Measurements from ENCODE around the gene CPN2. TPM values are rescaled to one million over a fixed set of nuclear protein-coding genes. Genes with fewer than 3 reads are reported as not detected.

Gene CPN2
- polyA plus RNA-seq, 1 donor from 2014 or later, result not detected

GRCh38 chr3:194340757-194341400, 10.2 kb downstream of the CPN2 start:
- no peaks in the 10 kb centered on the region for H3F3A ChIP-seq (ENCODE audit: insufficient read depth, low read length, poor library complexity, severe bottlenecking)
- H3K4me2 ChIP-seq (ENCODE audit: low read length), result no peak overlapping the region
- TF ChIP-seq TAF1 (IDR thresholded peaks at IDR 0.05; ENCODE audit: low read depth), result no peak
- TF ChIP-seq POLR2AphosphoS5 (IDR thresholded peaks at IDR 0.05), result no peak
- no peak for TF ChIP-seq EZH2 (IDR thresholded peaks at IDR 0.05; ENCODE audit: borderline replicate concordance, insufficient read depth, low read length, poor library complexity, severe bottlenecking)
- TF ChIP-seq REST (IDR thresholded peaks at IDR 0.05; ENCODE audit: borderline replicate concordance), result no peak
- no peak for TF ChIP-seq RAD21 (conservative IDR thresholded peaks at IDR 0.05)
- no peak for TF ChIP-seq SMC3 (conservative IDR thresholded peaks at IDR 0.05; ENCODE audit: poor library complexity)
- no peak for TF ChIP-seq EP300 (conservative IDR thresholded peaks at IDR 0.05; ENCODE audit: poor library complexity, severe bottlenecking)

GRCh38 chr3:194339840-194340239, 11.3 kb downstream of the CPN2 start:
- H3K27me3 ChIP-seq (ENCODE audit: insufficient read depth, low read depth, low read length), result no peaks in the 10 kb centered on the region
- no peak overlapping the region for H2AFZ ChIP-seq (ENCODE audit: low read depth, low read length)
- H3K79me2 ChIP-seq (replicated peaks; ENCODE audit: insufficient read depth, low read length), result no peaks in the 10 kb centered on the region
- no peaks in the 10 kb centered on the region for H3K9me3 ChIP-seq (ENCODE audit: low read length)
- H3K4me2 ChIP-seq (ENCODE audit: low read length), result no peak overlapping the region
- H3K9me2 ChIP-seq (ENCODE audit: insufficient read depth, low read length), result no peaks in the 10 kb centered on the region
- no peak overlapping the region for H3K9ac ChIP-seq (ENCODE audit: low read length)
- no peaks in the 10 kb centered on the region for H3F3A ChIP-seq (ENCODE audit: insufficient read depth, low read length, poor library complexity, severe bottlenecking)
- H4K20me1 ChIP-seq (ENCODE audit: insufficient read depth), result no peaks in the 10 kb centered on the region
- H3K36me3 ChIP-seq (ENCODE audit: insufficient read depth, low read length), result no peaks in the 10 kb centered on the region
- no peak for TF ChIP-seq TAF1 (IDR thresholded peaks at IDR 0.05; ENCODE audit: low read depth)
- H3K27ac ChIP-seq (ENCODE audit: low read length), result no peak overlapping the region
- no peak overlapping the region for H3K4me3 ChIP-seq (ENCODE audit: low read length)

More at GRCh38 chr3:194340757-194341400, 10.2 kb downstream of the CPN2 start:
- no peaks in the 10 kb centered on the region for H4K20me1 ChIP-seq (ENCODE audit: insufficient read depth)
- H2AFZ ChIP-seq (ENCODE audit: low read depth, low read length), result no peak overlapping the region
- no peaks in the 10 kb centered on the region for H3K9me3 ChIP-seq (ENCODE audit: low read length)
- no peak overlapping the region for H3K9ac ChIP-seq (ENCODE audit: low read length)
- no peaks in the 10 kb centered on the region for H3K79me2 ChIP-seq (replicated peaks; ENCODE audit: insufficient read depth, low read length)
- H3K36me3 ChIP-seq (ENCODE audit: insufficient read depth, low read length), result no peaks in the 10 kb centered on the region
- H3K9me2 ChIP-seq (ENCODE audit: insufficient read depth, low read length), result no peaks in the 10 kb centered on the region
- H3K27ac ChIP-seq (ENCODE audit: low read length), result no peak overlapping the region
- no peak overlapping the region for H3K4me3 ChIP-seq (ENCODE audit: low read length)
- no peaks in the 10 kb centered on the region for H3K27me3 ChIP-seq (ENCODE audit: insufficient read depth, low read depth, low read length)

- Histone ChIP-seq H4K20me1 (ENCODE audit: insufficient read depth) (no peaks in the 10 kb centered on the region), H3K79me2 (replicated peaks; ENCODE audit: insufficient read depth, low read length) (no peaks in the 10 kb centered on the region), H3F3A (ENCODE audit: insufficient read depth, low read length, poor library complexity, severe bottlenecking) (no peaks in the 10 kb centered on the region), H3K9me2 (ENCODE audit: insufficient read depth, low read length) (no peaks in the 10 kb centered on the region), H3K9me3 (ENCODE audit: low read length) (no peaks in the 10 kb centered on the region), H3K9ac (ENCODE audit: low read length) (no peak overlapping the region), H3K36me3 (ENCODE audit: insufficient read depth, low read length) (no peaks in the 10 kb centered on the region), H3K4me3 (ENCODE audit: low read length) (no peak overlapping the region), H2AFZ (ENCODE audit: low read depth, low read length) (no peak overlapping the region), H3K27ac (ENCODE audit: low read length) (no peak overlapping the region), H3K4me2 (ENCODE audit: low read length) (no peak overlapping the region), H3K27me3 (ENCODE audit: insufficient read depth, low read depth, low read length) (no peaks in the 10 kb centered on the region)
- TF ChIP-seq RAD21 (conservative IDR thresholded peaks at IDR 0.05) (no peak), POLR2AphosphoS5 (IDR thresholded peaks at IDR 0.05) (peak; percentile 79), CTCF (IDR thresholded peaks at IDR 0.05; ENCODE audit: poor library complexity, severe bottlenecking) (peak; percentile 58), EP300 (conservative IDR thresholded peaks at IDR 0.05; ENCODE audit: poor library complexity, severe bottlenecking) (peak; percentile 80)
These were observed 11.8 kb downstream of the CPN2 start for GRCh38 chr3:194339356-194339755.
